ENCODE data around the gene ZGPAT. TPM values are rescaled to one million over a fixed set of nuclear protein-coding genes. Genes with fewer than 3 reads are reported as not detected.

ZGPAT gene
- polyA plus RNA-seq, 1 donor from 2014 or later: 60.8 TPM

DNA sequence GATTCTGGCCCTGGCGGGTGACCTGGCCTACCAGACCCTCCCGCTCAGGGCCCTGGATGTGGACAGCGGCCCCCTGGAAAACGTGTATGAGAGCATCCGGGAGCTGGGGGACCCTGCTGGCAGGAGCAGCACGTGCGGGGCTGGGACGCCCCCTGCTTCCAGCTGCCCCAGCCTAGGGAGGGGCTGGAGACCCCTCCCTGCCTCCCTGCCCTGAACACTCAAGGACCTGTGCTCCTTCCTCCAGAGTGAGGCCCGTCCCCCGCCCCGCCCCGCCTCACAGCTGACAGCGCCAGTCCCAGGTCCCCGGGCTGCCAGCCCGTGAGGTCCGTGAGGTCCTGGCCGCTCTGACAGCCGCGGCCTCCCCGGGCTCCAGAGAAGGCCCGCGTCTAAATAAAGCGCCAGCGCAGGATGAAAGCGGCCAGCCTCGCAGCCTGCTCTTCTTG lies 30.9 kb downstream of the ZGPAT start:
- H2AFZ ChIP-seq (ENCODE audit: low read depth, low read length): no peak overlapping the region
- no peaks in the 10 kb centered on the region for H4K20me1 ChIP-seq (ENCODE audit: insufficient read depth)
- H3K36me3 ChIP-seq (ENCODE audit: insufficient read depth, low read length): no peaks in the 10 kb centered on the region
- no peaks in the 10 kb centered on the region for H3K79me2 ChIP-seq (replicated peaks; ENCODE audit: insufficient read depth, low read length)
- H3K9ac ChIP-seq (ENCODE audit: low read length): peak overlapping the region; percentile 50
- TF ChIP-seq RAD21 (conservative IDR thresholded peaks at IDR 0.05): no peak
- no peak for TF ChIP-seq MXI1 (conservative IDR thresholded peaks at IDR 0.05; ENCODE audit: poor library complexity, severe bottlenecking)
- no peak for TF ChIP-seq EZH2 (IDR thresholded peaks at IDR 0.05; ENCODE audit: borderline replicate concordance, insufficient read depth, low read length, poor library complexity, severe bottlenecking)
- no peak for TF ChIP-seq POLR2AphosphoS5 (IDR thresholded peaks at IDR 0.05)
- TF ChIP-seq TAF1 (IDR thresholded peaks at IDR 0.05; ENCODE audit: low read depth): no peak
- TF ChIP-seq, protein P1, sequence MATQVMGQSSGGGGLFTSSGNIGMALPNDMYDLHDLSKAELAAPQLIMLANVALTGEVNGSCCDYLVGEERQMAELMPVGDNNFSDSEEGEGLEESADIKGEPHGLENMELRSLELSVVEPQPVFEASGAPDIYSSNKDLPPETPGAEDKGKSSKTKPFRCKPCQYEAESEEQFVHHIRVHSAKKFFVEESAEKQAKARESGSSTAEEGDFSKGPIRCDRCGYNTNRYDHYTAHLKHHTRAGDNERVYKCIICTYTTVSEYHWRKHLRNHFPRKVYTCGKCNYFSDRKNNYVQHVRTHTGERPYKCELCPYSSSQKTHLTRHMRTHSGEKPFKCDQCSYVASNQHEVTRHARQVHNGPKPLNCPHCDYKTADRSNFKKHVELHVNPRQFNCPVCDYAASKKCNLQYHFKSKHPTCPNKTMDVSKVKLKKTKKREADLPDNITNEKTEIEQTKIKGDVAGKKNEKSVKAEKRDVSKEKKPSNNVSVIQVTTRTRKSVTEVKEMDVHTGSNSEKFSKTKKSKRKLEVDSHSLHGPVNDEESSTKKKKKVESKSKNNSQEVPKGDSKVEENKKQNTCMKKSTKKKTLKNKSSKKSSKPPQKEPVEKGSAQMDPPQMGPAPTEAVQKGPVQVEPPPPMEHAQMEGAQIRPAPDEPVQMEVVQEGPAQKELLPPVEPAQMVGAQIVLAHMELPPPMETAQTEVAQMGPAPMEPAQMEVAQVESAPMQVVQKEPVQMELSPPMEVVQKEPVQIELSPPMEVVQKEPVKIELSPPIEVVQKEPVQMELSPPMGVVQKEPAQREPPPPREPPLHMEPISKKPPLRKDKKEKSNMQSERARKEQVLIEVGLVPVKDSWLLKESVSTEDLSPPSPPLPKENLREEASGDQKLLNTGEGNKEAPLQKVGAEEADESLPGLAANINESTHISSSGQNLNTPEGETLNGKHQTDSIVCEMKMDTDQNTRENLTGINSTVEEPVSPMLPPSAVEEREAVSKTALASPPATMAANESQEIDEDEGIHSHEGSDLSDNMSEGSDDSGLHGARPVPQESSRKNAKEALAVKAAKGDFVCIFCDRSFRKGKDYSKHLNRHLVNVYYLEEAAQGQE (IDR thresholded peaks at IDR 0.05; ENCODE audit: borderline replicate concordance): no peak
- TF ChIP-seq SMC3 (conservative IDR thresholded peaks at IDR 0.05; ENCODE audit: poor library complexity): no peak
- TF ChIP-seq, protein P2, sequence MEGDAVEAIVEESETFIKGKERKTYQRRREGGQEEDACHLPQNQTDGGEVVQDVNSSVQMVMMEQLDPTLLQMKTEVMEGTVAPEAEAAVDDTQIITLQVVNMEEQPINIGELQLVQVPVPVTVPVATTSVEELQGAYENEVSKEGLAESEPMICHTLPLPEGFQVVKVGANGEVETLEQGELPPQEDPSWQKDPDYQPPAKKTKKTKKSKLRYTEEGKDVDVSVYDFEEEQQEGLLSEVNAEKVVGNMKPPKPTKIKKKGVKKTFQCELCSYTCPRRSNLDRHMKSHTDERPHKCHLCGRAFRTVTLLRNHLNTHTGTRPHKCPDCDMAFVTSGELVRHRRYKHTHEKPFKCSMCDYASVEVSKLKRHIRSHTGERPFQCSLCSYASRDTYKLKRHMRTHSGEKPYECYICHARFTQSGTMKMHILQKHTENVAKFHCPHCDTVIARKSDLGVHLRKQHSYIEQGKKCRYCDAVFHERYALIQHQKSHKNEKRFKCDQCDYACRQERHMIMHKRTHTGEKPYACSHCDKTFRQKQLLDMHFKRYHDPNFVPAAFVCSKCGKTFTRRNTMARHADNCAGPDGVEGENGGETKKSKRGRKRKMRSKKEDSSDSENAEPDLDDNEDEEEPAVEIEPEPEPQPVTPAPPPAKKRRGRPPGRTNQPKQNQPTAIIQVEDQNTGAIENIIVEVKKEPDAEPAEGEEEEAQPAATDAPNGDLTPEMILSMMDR (IDR thresholded peaks at IDR 0.05; ENCODE audit: poor library complexity, severe bottlenecking): no peak
- TF ChIP-seq EP300 (conservative IDR thresholded peaks at IDR 0.05; ENCODE audit: poor library complexity, severe bottlenecking): no peak
- H3K27me3 ChIP-seq (ENCODE audit: insufficient read depth, low read depth, low read length): no peaks in the 10 kb centered on the region
- H3K4me3 ChIP-seq (ENCODE audit: low read length): peak overlapping the region; percentile 56
- H3K27ac ChIP-seq (ENCODE audit: low read length): peak overlapping the region; percentile 12
- H3F3A ChIP-seq (ENCODE audit: insufficient read depth, low read length, poor library complexity, severe bottlenecking): no peaks in the 10 kb centered on the region
- H3K9me2 ChIP-seq (ENCODE audit: insufficient read depth, low read length): no peaks in the 10 kb centered on the region
- no peaks in the 10 kb centered on the region for H3K9me3 ChIP-seq (ENCODE audit: low read length)
- H3K4me2 ChIP-seq (ENCODE audit: low read length): no peak overlapping the region

- no peaks in the 10 kb centered on the region for H3K27me3 ChIP-seq (ENCODE audit: insufficient read depth, low read depth, low read length)
- TF ChIP-seq POLR2AphosphoS5 (IDR thresholded peaks at IDR 0.05) (no peak), SMC3 (conservative IDR thresholded peaks at IDR 0.05; ENCODE audit: poor library complexity) (no peak), EZH2 (IDR thresholded peaks at IDR 0.05; ENCODE audit: borderline replicate concordance, insufficient read depth, low read length, poor library complexity, severe bottlenecking) (no peak), MXI1 (conservative IDR thresholded peaks at IDR 0.05; ENCODE audit: poor library complexity, severe bottlenecking) (no peak)
- H3F3A ChIP-seq (ENCODE audit: insufficient read depth, low read length, poor library complexity, severe bottlenecking): no peaks in the 10 kb centered on the region
- H3K4me2 ChIP-seq (ENCODE audit: low read length): peak within 1 kb of the TSS; percentile 70
- no peaks in the 10 kb centered on the region for H3K79me2 ChIP-seq (replicated peaks; ENCODE audit: insufficient read depth, low read length)
- no peaks in the 10 kb centered on the region for H3K9me2 ChIP-seq (ENCODE audit: insufficient read depth, low read length)
- no peaks in the 10 kb centered on the region for H3K36me3 ChIP-seq (ENCODE audit: insufficient read depth, low read length)
- H3K4me3 ChIP-seq (ENCODE audit: low read length): peak within 1 kb of the TSS; percentile 84
- no peak within 1 kb of the TSS for H2AFZ ChIP-seq (ENCODE audit: low read depth, low read length)
- H4K20me1 ChIP-seq (ENCODE audit: insufficient read depth): no peaks in the 10 kb centered on the region
- H3K9ac ChIP-seq (ENCODE audit: low read length): peak within 1 kb of the TSS; percentile 76
- H3K27ac ChIP-seq (ENCODE audit: low read length): peak within 1 kb of the TSS; percentile 47
- no peaks in the 10 kb centered on the region for H3K9me3 ChIP-seq (ENCODE audit: low read length)
These were observed 31.6 kb downstream of the ZGPAT start, which contains the start of gene SLC2A4RG for GRCh38 chr20:63739130-63740069. SLC2A4RG (plus strand) TSS chr20:63739776; CDS start chr20:63739913, 137 bp downstream.
